Measurements from ENCODE around the gene GAGE12H. TPM values are rescaled to one million over a fixed set of nuclear protein-coding genes. Genes with fewer than 3 reads are reported as not detected.

The GAGE12H gene
- total RNA-seq, 1 donor from 2014 or later = not detected

Other genes starting within 250 kb of the GAGE12H start
- gene GAGE13, start 248.4 kb upstream of the GAGE12H start, total RNA-seq = not detected
- not detected for gene GAGE12C, start 47.8 kb upstream of the GAGE12H start, total RNA-seq
- gene GAGE12D, start 38.2 kb upstream of the GAGE12H start, total RNA-seq = not detected
- not detected for gene GAGE12E, start 28.7 kb upstream of the GAGE12H start, total RNA-seq
- not detected for gene GAGE12F, start 19.1 kb upstream of the GAGE12H start, total RNA-seq
- gene GAGE12G, start 9.5 kb upstream of the GAGE12H start, total RNA-seq = not detected
- gene GAGE2A, start 9.5 kb downstream of the GAGE12H start, total RNA-seq = not detected
- gene GAGE1, start 19.1 kb downstream of the GAGE12H start, total RNA-seq = not detected
- gene PAGE1, start 116.0 kb downstream of the GAGE12H start, total RNA-seq = not detected
- not detected for gene PAGE4, start 249.4 kb downstream of the GAGE12H start, total RNA-seq